ENCODE data around the gene ARL8A. TPM values are rescaled to one million over a fixed set of nuclear protein-coding genes. Genes with fewer than 3 reads are reported as not detected.
A peak's percentile ranks its signal among the peaks of the same experiment; 100 is the strongest.

Gene ARL8A
- total and polyA plus RNA-seq, 2 experiments from 2014 or later, result 30.3 to 32.7 TPM

DNA sequence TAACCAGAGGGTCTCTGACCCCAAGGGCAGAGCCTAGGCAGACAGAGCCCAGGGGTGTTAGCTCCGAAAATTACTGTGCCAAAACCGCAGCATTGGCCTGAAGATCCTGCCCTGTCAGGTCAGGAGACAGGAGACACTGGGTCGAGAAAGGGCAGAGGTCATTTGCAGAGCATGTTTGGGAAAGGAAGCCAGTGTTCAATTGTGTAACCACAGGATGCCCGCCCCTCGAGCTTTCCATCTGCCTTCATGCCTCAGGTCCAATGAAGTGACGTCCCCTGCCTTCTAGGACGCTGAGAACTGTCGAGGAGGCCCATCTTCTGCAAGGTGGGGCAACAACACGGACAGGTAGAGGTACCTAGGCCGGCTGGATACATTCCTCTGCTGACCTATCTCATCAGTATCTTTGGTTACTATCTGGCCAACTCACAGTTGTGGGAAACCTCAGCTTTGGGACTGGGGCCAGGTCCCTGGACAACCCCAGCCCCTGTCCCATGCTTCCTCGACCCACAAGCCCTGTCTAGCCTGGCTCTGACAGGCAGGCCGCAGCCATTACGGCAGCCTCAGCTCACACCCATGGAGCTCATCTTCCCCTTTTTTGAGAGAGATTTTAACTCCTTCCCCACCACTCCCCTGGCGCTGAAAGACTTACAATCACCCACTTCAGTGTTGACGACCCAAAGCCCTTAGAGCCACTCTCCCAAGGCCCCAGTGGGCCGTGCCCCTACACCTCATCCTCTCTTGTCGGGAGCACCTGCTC, 1.3 kb downstream of the ARL8A start:
- H3F3A ChIP-seq (replicated peaks; ENCODE audit: low read depth), result 0 out of 2 replicates have a peak, but pooled peaks cover 5% of the 10 kb centered on the region
- Mint-ChIP-seq H3K4me3 (peak overlapping the region; percentile 92), H3K36me3 (ENCODE audit: low read depth) (peaks cover 1% of the 10 kb centered on the region; the same call in 1 of the 3 replicates), H3K27ac (peak overlapping the region; percentile 91), H3K9me3 (no peaks in the 10 kb centered on the region), H3K4me1 (peaks cover 20% of the 10 kb centered on the region), H3K27me3 (ENCODE audit: insufficient read depth, low read depth, poor library complexity) (peaks cover 9% of the 10 kb centered on the region)
- ATAC-seq, result peak; percentile 15
- H2AFZ ChIP-seq, result peak overlapping the region; percentile 81; the same call in 1 of the 2 replicates
- H4K20me1 ChIP-seq (replicated peaks; ENCODE audit: insufficient read depth), result no peaks in the 10 kb centered on the region; the same call in 1 of the 2 replicates
- no peak for TF ChIP-seq NANOG (IDR thresholded peaks at IDR 0.05; ENCODE audit: borderline replicate concordance)
- no peak for TF ChIP-seq POLR2AphosphoS5 (IDR thresholded peaks at IDR 0.05; ENCODE audit: low read depth)
- no peak for TF ChIP-seq JUNB (IDR thresholded peaks at IDR 0.05; ENCODE audit: unreplicated experiment)
- TF ChIP-seq, protein P1, sequence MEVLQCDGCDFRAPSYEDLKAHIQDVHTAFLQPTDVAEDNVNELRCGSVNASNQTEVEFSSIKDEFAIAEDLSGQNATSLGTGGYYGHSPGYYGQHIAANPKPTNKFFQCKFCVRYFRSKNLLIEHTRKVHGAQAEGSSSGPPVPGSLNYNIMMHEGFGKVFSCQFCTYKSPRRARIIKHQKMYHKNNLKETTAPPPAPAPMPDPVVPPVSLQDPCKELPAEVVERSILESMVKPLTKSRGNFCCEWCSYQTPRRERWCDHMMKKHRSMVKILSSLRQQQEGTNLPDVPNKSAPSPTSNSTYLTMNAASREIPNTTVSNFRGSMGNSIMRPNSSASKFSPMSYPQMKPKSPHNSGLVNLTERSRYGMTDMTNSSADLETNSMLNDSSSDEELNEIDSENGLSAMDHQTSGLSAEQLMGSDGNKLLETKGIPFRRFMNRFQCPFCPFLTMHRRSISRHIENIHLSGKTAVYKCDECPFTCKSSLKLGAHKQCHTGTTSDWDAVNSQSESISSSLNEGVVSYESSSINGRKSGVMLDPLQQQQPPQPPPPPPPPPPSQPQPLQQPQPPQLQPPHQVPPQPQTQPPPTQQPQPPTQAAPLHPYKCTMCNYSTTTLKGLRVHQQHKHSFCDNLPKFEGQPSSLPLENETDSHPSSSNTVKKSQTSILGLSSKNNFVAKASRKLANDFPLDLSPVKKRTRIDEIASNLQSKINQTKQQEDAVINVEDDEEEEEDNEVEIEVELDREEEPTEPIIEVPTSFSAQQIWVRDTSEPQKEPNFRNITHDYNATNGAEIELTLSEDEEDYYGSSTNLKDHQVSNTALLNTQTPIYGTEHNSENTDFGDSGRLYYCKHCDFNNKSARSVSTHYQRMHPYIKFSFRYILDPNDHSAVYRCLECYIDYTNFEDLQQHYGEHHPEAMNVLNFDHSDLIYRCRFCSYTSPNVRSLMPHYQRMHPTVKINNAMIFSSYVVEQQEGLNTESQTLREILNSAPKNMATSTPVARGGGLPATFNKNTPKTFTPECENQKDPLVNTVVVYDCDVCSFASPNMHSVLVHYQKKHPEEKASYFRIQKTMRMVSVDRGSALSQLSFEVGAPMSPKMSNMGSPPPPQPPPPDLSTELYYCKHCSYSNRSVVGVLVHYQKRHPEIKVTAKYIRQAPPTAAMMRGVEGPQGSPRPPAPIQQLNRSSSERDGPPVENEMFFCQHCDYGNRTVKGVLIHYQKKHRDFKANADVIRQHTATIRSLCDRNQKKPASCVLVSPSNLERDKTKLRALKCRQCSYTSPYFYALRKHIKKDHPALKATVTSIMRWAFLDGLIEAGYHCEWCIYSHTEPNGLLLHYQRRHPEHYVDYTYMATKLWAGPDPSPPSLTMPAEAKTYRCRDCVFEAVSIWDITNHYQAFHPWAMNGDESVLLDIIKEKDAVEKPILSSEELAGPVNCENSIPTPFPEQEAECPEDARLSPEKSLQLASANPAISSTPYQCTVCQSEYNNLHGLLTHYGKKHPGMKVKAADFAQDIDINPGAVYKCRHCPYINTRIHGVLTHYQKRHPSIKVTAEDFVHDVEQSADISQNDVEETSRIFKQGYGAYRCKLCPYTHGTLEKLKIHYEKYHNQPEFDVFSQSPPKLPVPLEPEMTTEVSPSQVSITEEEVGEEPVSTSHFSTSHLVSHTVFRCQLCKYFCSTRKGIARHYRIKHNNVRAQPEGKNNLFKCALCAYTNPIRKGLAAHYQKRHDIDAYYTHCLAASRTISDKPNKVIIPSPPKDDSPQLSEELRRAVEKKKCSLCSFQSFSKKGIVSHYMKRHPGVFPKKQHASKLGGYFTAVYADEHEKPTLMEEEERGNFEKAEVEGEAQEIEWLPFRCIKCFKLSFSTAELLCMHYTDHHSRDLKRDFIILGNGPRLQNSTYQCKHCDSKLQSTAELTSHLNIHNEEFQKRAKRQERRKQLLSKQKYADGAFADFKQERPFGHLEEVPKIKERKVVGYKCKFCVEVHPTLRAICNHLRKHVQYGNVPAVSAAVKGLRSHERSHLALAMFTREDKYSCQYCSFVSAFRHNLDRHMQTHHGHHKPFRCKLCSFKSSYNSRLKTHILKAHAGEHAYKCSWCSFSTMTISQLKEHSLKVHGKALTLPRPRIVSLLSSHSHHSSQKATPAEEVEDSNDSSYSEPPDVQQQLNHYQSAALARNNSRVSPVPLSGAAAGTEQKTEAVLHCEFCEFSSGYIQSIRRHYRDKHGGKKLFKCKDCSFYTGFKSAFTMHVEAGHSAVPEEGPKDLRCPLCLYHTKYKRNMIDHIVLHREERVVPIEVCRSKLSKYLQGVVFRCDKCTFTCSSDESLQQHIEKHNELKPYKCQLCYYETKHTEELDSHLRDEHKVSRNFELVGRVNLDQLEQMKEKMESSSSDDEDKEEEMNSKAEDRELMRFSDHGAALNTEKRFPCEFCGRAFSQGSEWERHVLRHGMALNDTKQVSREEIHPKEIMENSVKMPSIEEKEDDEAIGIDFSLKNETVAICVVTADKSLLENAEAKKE (CRISPR knock-in tag; IDR thresholded peaks at IDR 0.05), result no peak
- TF ChIP-seq, protein P2, sequence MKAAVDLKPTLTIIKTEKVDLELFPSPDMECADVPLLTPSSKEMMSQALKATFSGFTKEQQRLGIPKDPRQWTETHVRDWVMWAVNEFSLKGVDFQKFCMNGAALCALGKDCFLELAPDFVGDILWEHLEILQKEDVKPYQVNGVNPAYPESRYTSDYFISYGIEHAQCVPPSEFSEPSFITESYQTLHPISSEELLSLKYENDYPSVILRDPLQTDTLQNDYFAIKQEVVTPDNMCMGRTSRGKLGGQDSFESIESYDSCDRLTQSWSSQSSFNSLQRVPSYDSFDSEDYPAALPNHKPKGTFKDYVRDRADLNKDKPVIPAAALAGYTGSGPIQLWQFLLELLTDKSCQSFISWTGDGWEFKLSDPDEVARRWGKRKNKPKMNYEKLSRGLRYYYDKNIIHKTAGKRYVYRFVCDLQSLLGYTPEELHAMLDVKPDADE (IDR thresholded peaks at IDR 0.05), result no peak
- no peak for TF ChIP-seq EZH2 (IDR thresholded peaks at IDR 0.05; ENCODE audit: low read depth, unreplicated experiment)
- no peak for TF ChIP-seq CREB1 (CRISPR knock-in tag; IDR thresholded peaks at IDR 0.05; ENCODE audit: low read depth)
- no peak for TF ChIP-seq ZNF114 (CRISPR knock-in tag; IDR thresholded peaks at IDR 0.05)
- TF ChIP-seq STAT1 (IDR thresholded peaks at IDR 0.05; ENCODE audit: unreplicated experiment), result no peak
- TF ChIP-seq ZNF331 (CRISPR knock-in tag; IDR thresholded peaks at IDR 0.05; ENCODE audit: low read depth), result no peak
- TF ChIP-seq, protein P3, sequence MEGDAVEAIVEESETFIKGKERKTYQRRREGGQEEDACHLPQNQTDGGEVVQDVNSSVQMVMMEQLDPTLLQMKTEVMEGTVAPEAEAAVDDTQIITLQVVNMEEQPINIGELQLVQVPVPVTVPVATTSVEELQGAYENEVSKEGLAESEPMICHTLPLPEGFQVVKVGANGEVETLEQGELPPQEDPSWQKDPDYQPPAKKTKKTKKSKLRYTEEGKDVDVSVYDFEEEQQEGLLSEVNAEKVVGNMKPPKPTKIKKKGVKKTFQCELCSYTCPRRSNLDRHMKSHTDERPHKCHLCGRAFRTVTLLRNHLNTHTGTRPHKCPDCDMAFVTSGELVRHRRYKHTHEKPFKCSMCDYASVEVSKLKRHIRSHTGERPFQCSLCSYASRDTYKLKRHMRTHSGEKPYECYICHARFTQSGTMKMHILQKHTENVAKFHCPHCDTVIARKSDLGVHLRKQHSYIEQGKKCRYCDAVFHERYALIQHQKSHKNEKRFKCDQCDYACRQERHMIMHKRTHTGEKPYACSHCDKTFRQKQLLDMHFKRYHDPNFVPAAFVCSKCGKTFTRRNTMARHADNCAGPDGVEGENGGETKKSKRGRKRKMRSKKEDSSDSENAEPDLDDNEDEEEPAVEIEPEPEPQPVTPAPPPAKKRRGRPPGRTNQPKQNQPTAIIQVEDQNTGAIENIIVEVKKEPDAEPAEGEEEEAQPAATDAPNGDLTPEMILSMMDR (conservative IDR thresholded peaks at IDR 0.05; ENCODE audit: low read depth in 2 of 2), result no peak
- no peak for TF ChIP-seq EZH2phosphoT487 (IDR thresholded peaks at IDR 0.05; ENCODE audit: unreplicated experiment)
- TF ChIP-seq, protein P4, sequence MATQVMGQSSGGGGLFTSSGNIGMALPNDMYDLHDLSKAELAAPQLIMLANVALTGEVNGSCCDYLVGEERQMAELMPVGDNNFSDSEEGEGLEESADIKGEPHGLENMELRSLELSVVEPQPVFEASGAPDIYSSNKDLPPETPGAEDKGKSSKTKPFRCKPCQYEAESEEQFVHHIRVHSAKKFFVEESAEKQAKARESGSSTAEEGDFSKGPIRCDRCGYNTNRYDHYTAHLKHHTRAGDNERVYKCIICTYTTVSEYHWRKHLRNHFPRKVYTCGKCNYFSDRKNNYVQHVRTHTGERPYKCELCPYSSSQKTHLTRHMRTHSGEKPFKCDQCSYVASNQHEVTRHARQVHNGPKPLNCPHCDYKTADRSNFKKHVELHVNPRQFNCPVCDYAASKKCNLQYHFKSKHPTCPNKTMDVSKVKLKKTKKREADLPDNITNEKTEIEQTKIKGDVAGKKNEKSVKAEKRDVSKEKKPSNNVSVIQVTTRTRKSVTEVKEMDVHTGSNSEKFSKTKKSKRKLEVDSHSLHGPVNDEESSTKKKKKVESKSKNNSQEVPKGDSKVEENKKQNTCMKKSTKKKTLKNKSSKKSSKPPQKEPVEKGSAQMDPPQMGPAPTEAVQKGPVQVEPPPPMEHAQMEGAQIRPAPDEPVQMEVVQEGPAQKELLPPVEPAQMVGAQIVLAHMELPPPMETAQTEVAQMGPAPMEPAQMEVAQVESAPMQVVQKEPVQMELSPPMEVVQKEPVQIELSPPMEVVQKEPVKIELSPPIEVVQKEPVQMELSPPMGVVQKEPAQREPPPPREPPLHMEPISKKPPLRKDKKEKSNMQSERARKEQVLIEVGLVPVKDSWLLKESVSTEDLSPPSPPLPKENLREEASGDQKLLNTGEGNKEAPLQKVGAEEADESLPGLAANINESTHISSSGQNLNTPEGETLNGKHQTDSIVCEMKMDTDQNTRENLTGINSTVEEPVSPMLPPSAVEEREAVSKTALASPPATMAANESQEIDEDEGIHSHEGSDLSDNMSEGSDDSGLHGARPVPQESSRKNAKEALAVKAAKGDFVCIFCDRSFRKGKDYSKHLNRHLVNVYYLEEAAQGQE (IDR thresholded peaks at IDR 0.05; ENCODE audit: unreplicated experiment), result no peak
- H3K27me3 ChIP-seq (ENCODE audit: insufficient read depth), result 0 out of 2 replicates have a peak, but pooled peaks cover 7% of the 10 kb centered on the region
- no peaks in the 10 kb centered on the region for H3K36me3 ChIP-seq (ENCODE audit: insufficient read depth)
- no peak for DNase-seq (ENCODE audit: low spot score)
- H3K27ac ChIP-seq (ENCODE audit: low read depth), result no peak overlapping the region
- peaks cover 56% of the 10 kb centered on the region for H3K79me2 ChIP-seq (replicated peaks; ENCODE audit: insufficient read depth)
- H3K4me1 ChIP-seq (ENCODE audit: insufficient read depth), result peaks cover 15% of the 10 kb centered on the region
- H3K9me2 ChIP-seq (ENCODE audit: insufficient read depth), result no peaks in the 10 kb centered on the region
- H3K4me3 ChIP-seq, result peak overlapping the region; percentile 93
- peak overlapping the region; percentile 98 for H3K4me2 ChIP-seq
